ENCODE results near the gene ATP9A. TPM values are rescaled to one million over a fixed set of nuclear protein-coding genes. Genes with fewer than 3 reads are reported as not detected.

The ATP9A gene
- total and polyA plus RNA-seq, 2 of the 8 experiments (the other 6 are each of a cell fraction or from before 2014, with no cell fraction given) = 5.0 to 6.4 TPM

GRCh38 chr20:51563174-51563485 is 205.1 kb downstream of the ATP9A start:
- H2BK12ac ChIP-seq (ENCODE audit: low read depth, low read length) = no peak overlapping the region
- ChIA-PET CTCF (ENCODE audit: partially characterized antibody) (interaction anchor here (0.7 to 2.0 kb wide), 10 partner anchors 10 to 237 kb away, joined by 3 to 11 read pairs (median 4); no protein-coding TSS in a partner anchor), POLR2A (ENCODE audit: partially characterized antibody) (interaction anchor here (0.9 kb wide), 1 partner anchor 9 kb away, joined by 3 read pairs; no protein-coding TSS in a partner anchor)
- H3K23ac ChIP-seq (ENCODE audit: insufficient read length) = no peak overlapping the region
- H4K91ac ChIP-seq (replicated peaks; ENCODE audit: insufficient read length, low read length) = no peak overlapping the region
- no peak overlapping the region for H2BK5ac ChIP-seq (ENCODE audit: low read depth, low read length)
- H3K14ac ChIP-seq (ENCODE audit: insufficient read length) = no peak overlapping the region
- H2BK15ac ChIP-seq (ENCODE audit: low read length) = no peak overlapping the region
- no peaks in the 10 kb centered on the region for H3K79me2 ChIP-seq (ENCODE audit: control insufficient read depth in 1 of 2, insufficient read depth in 2 of 2, low read length in 2 of 2)
- no peak overlapping the region for H2BK120ac ChIP-seq (replicated peaks; ENCODE audit: low read depth, low read length)
- H3K4me3 ChIP-seq (ENCODE audit: extremely low read depth in 1 of 4, insufficient read depth in 2 of 4, low read depth in 3 of 4, low read length in 4 of 4) = peak overlapping the region; percentile 29 to 64 (median 62); a peak in 5 of 8 replicates
- no peak overlapping the region for H3K27ac ChIP-seq (ENCODE audit: low read depth, low read length)
- H3K9me3 ChIP-seq (ENCODE audit: insufficient read depth in 2 of 2, low read depth in 1 of 2, low read length in 1 of 2) = no peaks in the 10 kb centered on the region
- 19% methylated on average over 8 of the region's 9 CpGs; no CpG with 5 or more reads in 1 of the 2 experiments for WGBS, 2 experiments (ENCODE audit: extremely low coverage in 1 of 2, insufficient coverage in 1 of 2, insufficient read length in 1 of 2, insufficient replicate concordance in 2 of 2, low coverage in 1 of 2, low lambda C conversion rate in 2 of 2, missing lambda C conversion rate in 1 of 2)
- H3K4me1 ChIP-seq (replicated peaks in 1 of 4; ENCODE audit: control insufficient read depth in 3 of 4, insufficient read depth in 4 of 4, low read length in 3 of 4) = peaks cover 0 to 12% (median 4%) of the 10 kb centered on the region in 4 experiments; a peak in 5 of 7 replicates
- no peaks in the 10 kb centered on the region for H3K36me3 ChIP-seq (ENCODE audit: control insufficient read depth in 2 of 4, insufficient read depth in 4 of 4, low read length in 3 of 4)
- peak overlapping the region in 2 of 4 experiments; percentile 15 to 46; a peak in 1 of 7 replicates for H3K9ac ChIP-seq (replicated peaks in 1 of 4; ENCODE audit: extremely low read depth in 1 of 4, low read depth in 3 of 4, low read length in 3 of 4)
- H3K4me2 ChIP-seq (ENCODE audit: insufficient read depth in 1 of 2, low read depth in 2 of 2, low read length in 2 of 2) = peak overlapping the region; percentile 68 to 99
- H3K27me3 ChIP-seq (replicated peaks in 1 of 4; ENCODE audit: control insufficient read depth in 3 of 4, extremely low read depth in 1 of 4, insufficient read depth in 3 of 4, low read length in 3 of 4) = peaks cover 20 to 57% (median 49%) of the 10 kb centered on the region in 4 experiments
- no peak overlapping the region for H3K18ac ChIP-seq (ENCODE audit: extremely low read depth, low read length)
- FAIRE-seq (no peak), DNase-seq (ENCODE audit: low read depth in 1 of 2, low spot score in 2 of 2) (no peak)
- no peak overlapping the region for H3K56ac ChIP-seq (replicated peaks; ENCODE audit: insufficient read length, low read depth, low read length)
- H4K5ac ChIP-seq (ENCODE audit: insufficient read length, low read depth, low read length) = no peak overlapping the region
- H3K79me1 ChIP-seq (ENCODE audit: low read depth, low read length) = no peaks in the 10 kb centered on the region
- H3K4ac ChIP-seq (replicated peaks; ENCODE audit: insufficient read length, low read depth, low read length) = no peak overlapping the region
- no peak overlapping the region for H2AK5ac ChIP-seq (ENCODE audit: low read depth, low read length)
- no peaks in the 10 kb centered on the region for H4K20me1 ChIP-seq (replicated peaks in 1 of 2; ENCODE audit: control insufficient read depth in 1 of 2, insufficient read depth in 2 of 2, low read length in 2 of 2)
- no peak overlapping the region for H2AFZ ChIP-seq (ENCODE audit: low read length)
- peaks cover 13% of the 10 kb centered on the region for H3K23me2 ChIP-seq (ENCODE audit: low read depth, low read length)
- no peak overlapping the region for H4K8ac ChIP-seq (ENCODE audit: extremely low read depth, insufficient read depth, low read length)
- no peak overlapping the region for H2BK20ac ChIP-seq (ENCODE audit: low read length)
- no peak for TF ChIP-seq RAD21 (IDR thresholded peaks at IDR 0.05 in 1 of 2, conservative IDR thresholded peaks at IDR 0.05 in 1 of 2; ENCODE audit: low read depth in 2 of 2, low read length in 2 of 2)
- TF ChIP-seq NANOG (IDR thresholded peaks at IDR 0.05; ENCODE audit: insufficient read depth, low read depth, low read length, poor library complexity, severe bottlenecking) = no peak
- no peak for TF ChIP-seq JUN (IDR thresholded peaks at IDR 0.05; ENCODE audit: low read depth, low read length)
- no peak for TF ChIP-seq TAF7 (optimal IDR thresholded peaks at IDR 0.05; ENCODE audit: borderline replicate concordance, low read depth, low read length)
- TF ChIP-seq BCL11A (IDR thresholded peaks at IDR 0.05; ENCODE audit: low read depth in 2 of 2, low read length in 2 of 2) = no peak
- TF ChIP-seq CBX8 (IDR thresholded peaks at IDR 0.05; ENCODE audit: borderline replicate concordance, low read depth, low read length) = no peak
- TF ChIP-seq RXRA (IDR thresholded peaks at IDR 0.05; ENCODE audit: insufficient read depth, low read depth, low read length) = no peak
- no peak for TF ChIP-seq MAX (IDR thresholded peaks at IDR 0.05)
- TF ChIP-seq CHD2 (IDR thresholded peaks at IDR 0.05; ENCODE audit: low read length) = no peak
- no peak for TF ChIP-seq HDAC6 (IDR thresholded peaks at IDR 0.05; ENCODE audit: low read depth, low read length)
- no peak; a peak in 1 of 3 replicates for TF ChIP-seq POLR2A (IDR thresholded peaks at IDR 0.05; ENCODE audit: control extremely low read depth in 1 of 2, low read depth in 2 of 2, low read length in 2 of 2)
- TF ChIP-seq SIN3A (conservative IDR thresholded peaks at IDR 0.05 in 1 of 2, IDR thresholded peaks at IDR 0.05 in 1 of 2; ENCODE audit: low read depth in 1 of 2, low read length in 2 of 2) = no peak
- TF ChIP-seq JUND (IDR thresholded peaks at IDR 0.05; ENCODE audit: low read length) = no peak
- no peak for TF ChIP-seq SP2 (IDR thresholded peaks at IDR 0.05; ENCODE audit: low read length)

Measured in H1 (cell line).